Neuronal stem cell (in vitro differentiated cells): ENCODE data around the gene MYOF.

Source experiments
- DNase-seq: peaks from one replicate; pipeline ENCODE4 v3.0.0-alpha.2; 2013; ENCODE audit warnings: low spot score
- H2AFZ ChIP-seq: one replicate; pipeline ENCODE4 v1.6.1; 2013; ENCODE audit warnings: mild to moderate bottlenecking, low read length, inconsistent platforms
- H2AK5ac ChIP-seq: 2 replicates; pipeline ENCODE4 v1.6.1; 2013; ENCODE audit warnings: low read depth, mild to moderate bottlenecking, inconsistent platforms, low read length, moderate library complexity, mixed read lengths
- H2BK120ac ChIP-seq: 2 replicates; pipeline ENCODE4 v1.6.1; 2013; ENCODE audit warnings: low read depth, mild to moderate bottlenecking, inconsistent platforms, low read length, moderate library complexity, mixed read lengths
- H2BK12ac ChIP-seq: one replicate; pipeline ENCODE4 v1.6.1; 2013; ENCODE audit warnings: low read length, inconsistent platforms
- H2BK15ac ChIP-seq: 2 replicates; pipeline ENCODE4 v1.6.1; 2013; ENCODE audit warnings: mild to moderate bottlenecking, low read length, inconsistent platforms, mixed read lengths
- H2BK5ac ChIP-seq: one replicate; pipeline ENCODE4 v1.6.1; 2013; ENCODE audit warnings: inconsistent platforms, mild to moderate bottlenecking, low read length, moderate library complexity
- H3K14ac ChIP-seq: one replicate; pipeline ENCODE4 v1.6.1; 2013; ENCODE audit warnings: low read length, inconsistent platforms
- H3K18ac ChIP-seq: 2 replicates; pipeline ENCODE4 v1.6.1; 2013; ENCODE audit warnings: low read length, inconsistent platforms
- H3K23ac ChIP-seq: 2 replicates; pipeline ENCODE4 v1.6.1; 2013; ENCODE audit warnings: low read depth, mild to moderate bottlenecking, mixed read lengths, low read length, inconsistent platforms; ENCODE audit not compliant: poor library complexity
- H3K27ac ChIP-seq: replicated peaks from 3 replicates; pipeline ENCODE4 v1.5.1; 2013; ENCODE audit warnings: low read length, inconsistent platforms
- H3K27me3 ChIP-seq, 3 experiments: 2 replicates each; pipeline ENCODE4 v1.6.1; 2013; ENCODE audit warnings: low read length in 3 of 3, mild to moderate bottlenecking in 2 of 3, inconsistent platforms in 1 of 3, low read depth in 1 of 3, mixed read lengths in 1 of 3, moderate library complexity in 1 of 3; ENCODE audit not compliant: control insufficient read depth in 3 of 3, insufficient read depth in 3 of 3
- H3K36me3 ChIP-seq, 2 donors: replicated peaks in 1 of 2; 2 replicates each; pipeline ENCODE4 v1.6.1; 2013; ENCODE audit warnings: low read length in 2 of 2; ENCODE audit not compliant: control insufficient read depth in 2 of 2, insufficient read depth in 2 of 2
- H3K4ac ChIP-seq: 2 replicates; pipeline ENCODE4 v1.6.1; 2013; ENCODE audit warnings: inconsistent platforms, mild to moderate bottlenecking, low read length, moderate library complexity
- H3K4me1 ChIP-seq, 2 donors: 1 replicate in 1 of 2; 2 replicates in 1 of 2; pipeline ENCODE4 v1.6.1; 2013; ENCODE audit warnings: low read length in 2 of 2, low read depth in 1 of 2; ENCODE audit not compliant: control insufficient read depth in 2 of 2, insufficient read depth in 1 of 2
- H3K4me2 ChIP-seq: one replicate; pipeline ENCODE4 v1.6.1; 2013; ENCODE audit warnings: mild to moderate bottlenecking, low read length, inconsistent platforms; ENCODE audit not compliant: insufficient read depth, poor library complexity, severe bottlenecking
- H3K4me3 ChIP-seq, 2 donors: 2 replicates each; pipeline ENCODE4 v1.5.1; 2013; ENCODE audit warnings: low read length in 2 of 2, mild to moderate bottlenecking in 2 of 2, inconsistent platforms in 1 of 2, moderate library complexity in 1 of 2
- H3K79me1 ChIP-seq: one replicate; pipeline ENCODE4 v1.6.1; 2013; ENCODE audit warnings: low read depth, mild to moderate bottlenecking, inconsistent platforms, low read length, moderate library complexity
- H3K9ac ChIP-seq: one replicate; pipeline ENCODE4 v1.6.1; 2013; ENCODE audit warnings: mild to moderate bottlenecking, low read depth, low read length, inconsistent platforms; ENCODE audit not compliant: poor library complexity
- H3K9me3 ChIP-seq, 2 donors: replicated peaks in 1 of 2; 2 replicates each; pipeline versions ENCODE3 to v1.6.1; 2013; ENCODE audit warnings: low read length in 2 of 2, mild to moderate bottlenecking in 2 of 2, inconsistent platforms in 1 of 2, low read depth in 1 of 2, mixed read lengths in 1 of 2, moderate library complexity in 1 of 2; ENCODE audit not compliant: control insufficient read depth in 2 of 2, insufficient read depth in 1 of 2
- H4K8ac ChIP-seq: one replicate; pipeline ENCODE4 v1.6.1; 2013; ENCODE audit warnings: low read depth, mild to moderate bottlenecking, inconsistent platforms, low read length, moderate library complexity
- H4K91ac ChIP-seq: one replicate; pipeline ENCODE4 v1.6.1; 2013; ENCODE audit warnings: low read length, low read depth, mild to moderate bottlenecking, inconsistent platforms; ENCODE audit not compliant: poor library complexity
- WGBS, 2 donors: extraction: QIAGEN DNeasy Blood & Tissue Kit; methylation state at CpG; one replicate each; pipeline ENCODE4 v1.1.7; 2013; ENCODE audit warnings: missing lambda C conversion rate in 2 of 2, mixed read lengths in 1 of 2; ENCODE audit not compliant: insufficient read length in 2 of 2, insufficient replicate concordance in 1 of 2; ENCODE audit errors: extremely low coverage in 2 of 2; 5-methylcytosine and 5-hydroxymethylcytosine counted together

Gene MYOF

GRCh38 chr10:93330824-93331223 lies 151.3 kb downstream of the MYOF start:
- no peak for DNase-seq
- H3K36me3 ChIP-seq = peaks cover 0 to 39% of the 10 kb centered on the region in 2 donors
- H2BK5ac ChIP-seq = no peak overlapping the region
- H2BK15ac ChIP-seq = no peak overlapping the region
- H3K18ac ChIP-seq = no peak overlapping the region
- H3K27me3 ChIP-seq = no peaks in the 10 kb centered on the region
- H3K14ac ChIP-seq = no peak overlapping the region
- H3K9me3 ChIP-seq = no peaks in the 10 kb centered on the region
- peaks cover 0 to 10% of the 10 kb centered on the region in 2 donors for H3K4me1 ChIP-seq
- no peak overlapping the region for H2BK12ac ChIP-seq
- H2AK5ac ChIP-seq = no peak overlapping the region
- no peak overlapping the region for H2BK120ac ChIP-seq
- no peak overlapping the region for H2AFZ ChIP-seq
- no peak overlapping the region for H3K4ac ChIP-seq
- no peak overlapping the region for H3K9ac ChIP-seq
- H4K8ac ChIP-seq = no peak overlapping the region
- no CpG with 5 or more reads among the region's 3 CpGs for WGBS, 2 donors
- no peak overlapping the region for H3K4me3 ChIP-seq
- H3K79me1 ChIP-seq = no peaks in the 10 kb centered on the region
- no peak overlapping the region for H4K91ac ChIP-seq
- no peak overlapping the region for H3K27ac ChIP-seq
- no peak overlapping the region for H3K4me2 ChIP-seq
- no peak overlapping the region for H3K23ac ChIP-seq

- Histone ChIP-seq H3K14ac (no peak overlapping the region), H3K23ac (no peak overlapping the region), H3K9ac (no peak overlapping the region), H2AFZ (no peak overlapping the region), H4K91ac (no peak overlapping the region), H2AK5ac (no peak overlapping the region), H3K9me3 (no peaks in the 10 kb centered on the region), H4K8ac (no peak overlapping the region), H3K79me1 (no peaks in the 10 kb centered on the region), H3K4me1 (no peaks in the 10 kb centered on the region), H3K18ac (no peak overlapping the region), H3K27me3 (no peaks in the 10 kb centered on the region), H3K4me3 (no peak overlapping the region), H2BK15ac (no peak overlapping the region), H3K4ac (no peak overlapping the region), H2BK5ac (no peak overlapping the region), H3K27ac (no peak overlapping the region), H3K36me3 (peaks cover 0 to 29% of the 10 kb centered on the region in 2 donors), H2BK12ac (no peak overlapping the region), H2BK120ac (no peak overlapping the region), H3K4me2 (no peak overlapping the region)
- no peak for DNase-seq
- no CpG with 5 or more reads among the region's 6 CpGs for WGBS, 2 donors
Observed at GRCh38 chr10:93319896-93320295, 162.2 kb downstream of the MYOF start.

GRCh38 chr10:93319096-93319495 lies 163.0 kb downstream of the MYOF start:
- Histone ChIP-seq H3K4me2 (no peak overlapping the region), H2BK15ac (no peak overlapping the region), H2BK5ac (no peak overlapping the region), H3K4ac (no peak overlapping the region), H3K18ac (no peak overlapping the region), H3K79me1 (no peaks in the 10 kb centered on the region), H3K4me3 (no peak overlapping the region), H2AK5ac (no peak overlapping the region), H4K91ac (no peak overlapping the region), H4K8ac (no peak overlapping the region), H2BK12ac (no peak overlapping the region), H3K9ac (no peak overlapping the region), H3K27me3 (no peaks in the 10 kb centered on the region), H2BK120ac (no peak overlapping the region), H3K14ac (no peak overlapping the region), H3K4me1 (no peaks in the 10 kb centered on the region), H3K9me3 (no peaks in the 10 kb centered on the region), H2AFZ (no peak overlapping the region), H3K36me3 (peaks cover 0 to 29% of the 10 kb centered on the region in 2 donors), H3K27ac (no peak overlapping the region), H3K23ac (no peak overlapping the region)
- no peak for DNase-seq
- WGBS, 2 donors = no CpG with 5 or more reads among the region's 4 CpGs

GRCh38 chr10:93315246-93315645 lies 166.9 kb downstream of the MYOF start:
- Histone ChIP-seq H3K36me3 (peaks cover 2 to 25% of the 10 kb centered on the region in 2 donors), H3K27ac (no peak overlapping the region)
- DNase-seq = no peak

More at GRCh38 chr10:93315246-93315645, 166.9 kb downstream of the MYOF start:
- no peak overlapping the region for H4K91ac ChIP-seq
- no peak overlapping the region for H3K4me3 ChIP-seq
- no peaks in the 10 kb centered on the region for H3K79me1 ChIP-seq
- H2BK5ac ChIP-seq = no peak overlapping the region
- H3K18ac ChIP-seq = no peak overlapping the region
- no peaks in the 10 kb centered on the region for H3K4me1 ChIP-seq
- no peak overlapping the region for H2BK12ac ChIP-seq
- no peaks in the 10 kb centered on the region for H3K27me3 ChIP-seq
- no peak overlapping the region for H3K23ac ChIP-seq
- no peak overlapping the region for H3K14ac ChIP-seq
- WGBS, 2 donors = no CpG with 5 or more reads among the region's 7 CpGs
- no peak overlapping the region for H3K4ac ChIP-seq
- no peak overlapping the region for H2AK5ac ChIP-seq
- no peak overlapping the region for H3K9ac ChIP-seq
- H2BK120ac ChIP-seq = no peak overlapping the region
- no peak overlapping the region for H2BK15ac ChIP-seq
- no peak overlapping the region for H3K4me2 ChIP-seq
- peaks cover 2 to 4% of the 10 kb centered on the region in 2 donors for H3K9me3 ChIP-seq
- H2AFZ ChIP-seq = no peak overlapping the region
- no peak overlapping the region for H4K8ac ChIP-seq
